ENCODE results near the gene FNDC3B.

Gene FNDC3B

DNA sequence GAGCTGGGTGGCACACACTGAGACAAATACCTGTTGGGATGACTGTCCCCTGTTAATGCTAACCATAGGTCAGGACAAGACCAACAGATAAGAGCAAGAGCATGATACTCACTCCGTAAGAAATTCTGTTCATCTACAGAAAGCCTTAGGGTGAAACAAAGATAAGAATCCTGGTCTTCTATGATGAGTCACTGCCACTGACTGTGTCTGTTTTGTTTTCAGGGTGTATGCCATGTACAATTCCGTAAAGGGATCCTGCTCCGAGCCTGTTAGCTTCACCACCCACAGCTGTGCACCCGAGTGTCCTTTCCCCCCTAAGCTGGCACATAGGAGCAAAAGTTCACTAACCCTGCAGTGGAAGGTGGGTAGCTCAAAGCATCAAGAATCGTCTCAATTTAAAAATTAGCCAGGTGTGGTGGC lies 267.8 kb downstream of the FNDC3B start:
- no peak for TF ChIP-seq CTCF (conservative IDR thresholded peaks at IDR 0.05; ENCODE audit: control insufficient read depth, insufficient read depth, low read depth, low read length)
- peak; percentile 28 for DNase-seq (ENCODE audit: low read depth)
- H3K4me3 ChIP-seq (ENCODE audit: control insufficient read depth, low read depth, low read length): no peak overlapping the region

- TF ChIP-seq CTCF (conservative IDR thresholded peaks at IDR 0.05; ENCODE audit: control insufficient read depth, insufficient read depth, low read depth, low read length): no peak
- DNase-seq (ENCODE audit: low read depth): no peak
- no peak overlapping the region for H3K4me3 ChIP-seq (ENCODE audit: control insufficient read depth, low read depth, low read length)
Measured at GRCh38 chr3:172309059-172309458, 269.7 kb downstream of the FNDC3B start.

GRCh38 chr3:172309741-172310427 lies 270.5 kb downstream of the FNDC3B start:
- no peak for DNase-seq (ENCODE audit: low read depth)
- H3K4me3 ChIP-seq (ENCODE audit: control insufficient read depth, low read depth, low read length): no peak overlapping the region
- TF ChIP-seq CTCF (conservative IDR thresholded peaks at IDR 0.05; ENCODE audit: control insufficient read depth, insufficient read depth, low read depth, low read length): no peak

DNA sequence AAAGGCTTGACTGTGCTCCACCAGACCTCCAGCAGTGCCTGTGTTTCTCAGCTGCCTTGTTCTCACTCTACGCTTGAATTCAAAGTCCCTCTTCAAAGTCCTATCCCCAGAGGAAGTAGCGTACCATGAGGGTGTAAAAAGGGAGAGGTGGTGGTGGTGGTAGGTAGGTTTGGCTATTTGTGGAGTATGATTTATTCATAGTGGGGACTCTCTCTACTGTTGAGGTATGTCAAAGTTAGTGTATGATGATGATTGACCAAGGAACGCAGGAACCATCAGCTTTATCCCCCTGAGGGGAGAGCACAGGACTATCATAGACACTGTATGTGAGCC lies 271.0 kb downstream of the FNDC3B start:
- DNase-seq (ENCODE audit: low read depth): no peak
- no peak overlapping the region for H3K4me3 ChIP-seq (ENCODE audit: control insufficient read depth, low read depth, low read length)
- no peak for TF ChIP-seq CTCF (conservative IDR thresholded peaks at IDR 0.05; ENCODE audit: control insufficient read depth, insufficient read depth, low read depth, low read length)

DNA sequence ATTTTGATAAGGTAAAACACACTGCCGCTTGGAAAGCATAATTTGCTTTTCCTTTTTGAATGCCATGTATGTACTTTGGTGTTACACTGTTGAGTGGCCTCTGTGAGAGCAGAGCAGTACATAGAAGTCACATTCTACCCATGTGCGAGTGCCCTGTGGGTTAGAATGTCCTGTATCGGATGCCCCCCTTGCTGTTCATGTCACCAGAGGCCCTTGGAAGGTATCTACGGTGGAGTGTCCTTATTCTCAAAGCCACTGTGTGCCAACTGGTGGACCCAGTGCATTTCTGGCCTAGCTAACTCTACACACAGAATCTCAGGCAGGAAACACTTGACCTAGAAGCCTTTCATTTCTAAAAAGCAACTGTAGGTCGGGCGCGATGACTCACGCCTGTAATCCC lies 271.8 kb downstream of the FNDC3B start:
- H3K4me3 ChIP-seq (ENCODE audit: control insufficient read depth, low read depth, low read length): no peak overlapping the region
- TF ChIP-seq CTCF (conservative IDR thresholded peaks at IDR 0.05; ENCODE audit: control insufficient read depth, insufficient read depth, low read depth, low read length): no peak
- DNase-seq (ENCODE audit: low read depth): no peak

- no peak for TF ChIP-seq CTCF (conservative IDR thresholded peaks at IDR 0.05; ENCODE audit: control insufficient read depth, insufficient read depth, low read depth, low read length)
- no peak overlapping the region for H3K4me3 ChIP-seq (ENCODE audit: control insufficient read depth, low read depth, low read length)
- peak; percentile 53 for DNase-seq (ENCODE audit: low read depth)
Measured at GRCh38 chr3:172312001-172312400, 272.6 kb downstream of the FNDC3B start.

- TF ChIP-seq CTCF (conservative IDR thresholded peaks at IDR 0.05; ENCODE audit: control insufficient read depth, insufficient read depth, low read depth, low read length): no peak
- no peak overlapping the region for H3K4me3 ChIP-seq (ENCODE audit: control insufficient read depth, low read depth, low read length)
- DNase-seq (ENCODE audit: low read depth): no peak
Measured at GRCh38 chr3:172312711-172313110, 273.3 kb downstream of the FNDC3B start.

Data from fibroblast of mammary gland (primary cell).